HepG2 (cell line): ENCODE results near the gene RTKN2. TPM values are rescaled to one million over a fixed set of nuclear protein-coding genes. Genes with fewer than 3 reads are reported as not detected.

Experiments used
- ATAC-seq: fragments of 200-7000 bp; cut with Tn5 transposase; 3 replicates; pipeline ENCODE4 v1.9.1; 2020; ENCODE audit warnings: mild to moderate bottlenecking, moderate library complexity
- BruUV-seq: library from RNA; stranded (reverse); fragments of 400-500 nt; replicated peaks from 2 replicates; lab custom pipeline; 2021; lab: Mats Ljungman, UMichigan
- CTCF ChIA-PET: fragments of 300-600 bp; formaldehyde crosslinking; extraction: SDS; loops from one replicate; lab custom pipeline; 2021; ENCODE audit warnings: low total read pairs, inconsistent platforms, low intra/inter-chr PET ratio; lab: Yijun Ruan, JAX
- POLR2A ChIA-PET: fragments of 350-600 bp; sonication (Branson Sonifier 250); formaldehyde crosslinking; loops from one replicate; lab custom pipeline; 2020; ENCODE audit warnings: antibody characterized with exemption, inconsistent platforms; lab: Yijun Ruan, JAX
- DNase-seq: peaks from one replicate; pipeline ENCODE4 v3.0.0-alpha.2; 2015; ENCODE audit warnings: low spot score
- FAIRE-seq: peaks from 3 replicates; lab custom pipeline; 2011; peaks lifted over from hg19 to GRCh38; lab: Jason Lieb, UNC
- H2AFZ ChIP-seq: one replicate; pipeline ENCODE4 v1.6.1; 2011; ENCODE audit warnings: low read length, inconsistent platforms
- H3K27ac ChIP-seq: fragments of 300-600 bp; 3 replicates; pipeline ENCODE4 v1.8.0; 2011; ENCODE audit warnings: mixed run types, mild to moderate bottlenecking, mixed read lengths, low read length, inconsistent platforms; ENCODE audit not compliant: insufficient read depth; ENCODE audit errors: extremely low read length
- H3K27me3 ChIP-seq, 2 experiments: fragments of 200-600 bp in 1 of 2; 2 replicates in 1 of 2; 3 replicates in 1 of 2; pipeline versions ENCODE4 v1.6.0 to v1.8.0; 2011; ENCODE audit warnings: low read length in 2 of 2, mild to moderate bottlenecking in 2 of 2, moderate library complexity in 2 of 2, inconsistent platforms in 1 of 2; ENCODE audit not compliant: insufficient read depth in 2 of 2, control insufficient read depth in 1 of 2
- H3K36me3 ChIP-seq, 2 experiments: fragments of 200-600 bp in 1 of 2; replicated peaks in 1 of 2; 2 replicates in 1 of 2; 3 replicates in 1 of 2; pipeline versions ENCODE4 v1.5.1 to v1.8.0; 2011; ENCODE audit warnings: low read length in 2 of 2, inconsistent platforms in 1 of 2; ENCODE audit not compliant: insufficient read depth in 2 of 2, control insufficient read depth in 1 of 2
- H3K4me1 ChIP-seq: 2 replicates; pipeline ENCODE4 v1.5.1; 2012; ENCODE audit warnings: low read length, inconsistent platforms; ENCODE audit not compliant: insufficient read depth
- H3K4me2 ChIP-seq: 2 replicates; pipeline ENCODE4 v1.6.0; 2011; ENCODE audit warnings: low read depth, low read length, inconsistent platforms
- H3K4me3 ChIP-seq, 3 experiments: fragments of 200-600 bp in 1 of 3; sonication (generic), shearing (Covaris generic) in 1 of 3; replicated peaks in 1 of 3; 2 replicates each; pipeline ENCODE4 v1.5.1; 2011 to 2016; ENCODE audit warnings: low read length in 3 of 3, inconsistent platforms in 2 of 3, low read depth in 2 of 3, mild to moderate bottlenecking in 2 of 3, control low read depth in 1 of 3, mixed read lengths in 1 of 3; ENCODE audit not compliant: insufficient read depth in 1 of 3
- H3K79me2 ChIP-seq: one replicate; pipeline ENCODE4 v1.6.1; 2011; ENCODE audit warnings: low read length, inconsistent platforms; ENCODE audit not compliant: insufficient read depth
- H3K9ac ChIP-seq: 2 replicates; pipeline ENCODE4 v1.6.0; 2011; ENCODE audit warnings: mild to moderate bottlenecking, low read depth, low read length, inconsistent platforms; ENCODE audit not compliant: insufficient read depth
- H3K9me3 ChIP-seq: 2 replicates; pipeline ENCODE4 v1.5.1; 2012; ENCODE audit warnings: mild to moderate bottlenecking, low read length
- H4K20me1 ChIP-seq: 2 replicates; pipeline ENCODE4 v1.6.0; 2011; ENCODE audit warnings: inconsistent platforms, mild to moderate bottlenecking, low read length, moderate library complexity; ENCODE audit not compliant: insufficient read depth
- BORCS8-MEF2B ChIP-seq: sonication (generic); formaldehyde crosslinking; IDR thresholded peaks from 2 replicates; pipeline ENCODE4 v1.8.0; 2022; ENCODE audit warnings: mild to moderate bottlenecking, missing genetic modification reagents
- HNRNPLL ChIP-seq: fragments of 200-400 bp; formaldehyde crosslinking; IDR thresholded peaks from 2 replicates; pipeline ENCODE4 v1.6.1; 2017; ENCODE audit warnings: mild to moderate bottlenecking, low read depth, low read length; ENCODE audit not compliant: poor library complexity, severe bottlenecking
- NFATC3 ChIP-seq: sonication (generic); formaldehyde crosslinking; IDR thresholded peaks from 2 replicates; pipeline ENCODE4 v1.5.1; 2020; ENCODE audit warnings: mild to moderate bottlenecking, missing genetic modification reagents
- ZBTB1 ChIP-seq: sonication (generic); formaldehyde crosslinking; IDR thresholded peaks from 2 replicates; pipeline ENCODE4 v1.4.0; 2020; ENCODE audit warnings: missing genetic modification reagents, borderline replicate concordance
- ZNF460 ChIP-seq: sonication (generic); formaldehyde crosslinking; IDR thresholded peaks from 2 replicates; pipeline ENCODE4 v1.5.1; 2020; ENCODE audit warnings: missing genetic modification reagents, mild to moderate bottlenecking, borderline replicate concordance
- in situ Hi-C: cut with HindIII; loops from 2 replicates; pipeline ENCODE4 v1.10.0; 2017; ENCODE audit warnings: low pct_unique_long_range_greater_than_20kb; ENCODE audit not compliant: extremely low pct_ligation_motif_present
- intact Hi-C: fragments of 100-400 bp; cut with micrococcal nuclease; formaldehyde crosslinking; loops from one replicate; pipeline ENCODE4 v1.10.0; 2022; ENCODE audit not compliant: unreplicated experiment
- polyA plus RNA-seq, 8 experiments: library from polyadenylated mRNA; depleted of rRNA in 3 of 8; stranded (reverse) in 7 of 8; unstranded in 1 of 8; fragments of >200 nt; fragmentation: Illumina TruSeq in 4 of 8; extraction: Trizol in 4 of 8; gene quantifications; 2 replicates each; pipeline versions ENCODE4 v1.2.1 to v1.2.3, GENCODE V29; 2011 to 2016; ENCODE audit warnings: low read depth in 4 of 8, missing spikeins in 1 of 8, mixed read lengths in 1 of 8; ENCODE audit not compliant: insufficient read depth in 1 of 8
- total RNA-seq, 5 experiments: library from RNA; depleted of rRNA; stranded (reverse); fragments of >200 nt; fragmentation: Illumina TruSeq; extraction: Trizol; gene quantifications; 2 replicates each; pipeline ENCODE4 v1.2.3, GENCODE V29; 2016; ENCODE audit warnings: low read depth in 1 of 5
- TF ChIP-seq, protein P1 (sequence below): sonication (generic); formaldehyde crosslinking; IDR thresholded peaks from 2 replicates; pipeline ENCODE4 v1.9.0; 2022; ENCODE audit warnings: missing genetic modification reagents, mild to moderate bottlenecking, borderline replicate concordance
- TF ChIP-seq, protein P2 (sequence below): sonication (generic); formaldehyde crosslinking; IDR thresholded peaks from 2 replicates; pipeline ENCODE4 v1.4.0; 2020; ENCODE audit warnings: missing genetic modification reagents
- TF ChIP-seq, protein P3 (sequence below): sonication (generic); formaldehyde crosslinking; IDR thresholded peaks from 2 replicates; pipeline ENCODE4 v1.8.1; 2022; ENCODE audit warnings: low read depth, mild to moderate bottlenecking, missing genetic modification reagents

RTKN2 gene
- total and polyA plus RNA-seq, 2 of the 13 experiments (the other 11 are each of a cell fraction or from before 2014, with no cell fraction given): 2.2 to 7.0 TPM

DNA sequence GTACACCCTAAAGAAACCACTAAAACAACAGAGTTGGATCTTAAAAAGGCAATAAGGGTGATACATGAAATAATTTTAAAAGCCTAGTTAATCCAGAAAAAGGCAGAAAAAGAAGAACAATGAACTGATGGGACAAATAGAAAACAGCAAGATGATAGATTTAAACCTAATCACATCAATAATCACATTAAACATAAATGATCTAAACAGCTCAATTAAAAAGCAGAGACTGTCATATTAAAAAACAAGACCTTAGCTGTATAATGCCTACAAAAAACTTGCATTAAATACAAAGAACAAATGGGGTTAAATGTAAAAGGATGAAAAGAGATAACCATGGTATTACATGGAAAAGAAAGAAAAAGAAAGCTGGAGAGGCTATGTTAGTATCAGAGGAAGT, 96.2 kb downstream of the RTKN2 start:
- H3K4me3 ChIP-seq: no peak overlapping the region
- BruUV-seq: no TSS peak
- ATAC-seq (no peak), FAIRE-seq (no peak), DNase-seq (no peak)
- no peaks in the 10 kb centered on the region for H3K36me3 ChIP-seq
- no peaks in the 10 kb centered on the region for H4K20me1 ChIP-seq
- no peak for TF ChIP-seq BORCS8-MEF2B
- TF ChIP-seq NFATC3 (CRISPR knock-in tag): no peak
- TF ChIP-seq, protein P1, sequence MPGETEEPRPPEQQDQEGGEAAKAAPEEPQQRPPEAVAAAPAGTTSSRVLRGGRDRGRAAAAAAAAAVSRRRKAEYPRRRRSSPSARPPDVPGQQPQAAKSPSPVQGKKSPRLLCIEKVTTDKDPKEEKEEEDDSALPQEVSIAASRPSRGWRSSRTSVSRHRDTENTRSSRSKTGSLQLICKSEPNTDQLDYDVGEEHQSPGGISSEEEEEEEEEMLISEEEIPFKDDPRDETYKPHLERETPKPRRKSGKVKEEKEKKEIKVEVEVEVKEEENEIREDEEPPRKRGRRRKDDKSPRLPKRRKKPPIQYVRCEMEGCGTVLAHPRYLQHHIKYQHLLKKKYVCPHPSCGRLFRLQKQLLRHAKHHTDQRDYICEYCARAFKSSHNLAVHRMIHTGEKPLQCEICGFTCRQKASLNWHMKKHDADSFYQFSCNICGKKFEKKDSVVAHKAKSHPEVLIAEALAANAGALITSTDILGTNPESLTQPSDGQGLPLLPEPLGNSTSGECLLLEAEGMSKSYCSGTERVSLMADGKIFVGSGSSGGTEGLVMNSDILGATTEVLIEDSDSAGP (CRISPR knock-in tag): no peak
- no peak for TF ChIP-seq ZBTB1 (CRISPR knock-in tag)
- TF ChIP-seq HNRNPLL: no peak
- TF ChIP-seq, protein P2, sequence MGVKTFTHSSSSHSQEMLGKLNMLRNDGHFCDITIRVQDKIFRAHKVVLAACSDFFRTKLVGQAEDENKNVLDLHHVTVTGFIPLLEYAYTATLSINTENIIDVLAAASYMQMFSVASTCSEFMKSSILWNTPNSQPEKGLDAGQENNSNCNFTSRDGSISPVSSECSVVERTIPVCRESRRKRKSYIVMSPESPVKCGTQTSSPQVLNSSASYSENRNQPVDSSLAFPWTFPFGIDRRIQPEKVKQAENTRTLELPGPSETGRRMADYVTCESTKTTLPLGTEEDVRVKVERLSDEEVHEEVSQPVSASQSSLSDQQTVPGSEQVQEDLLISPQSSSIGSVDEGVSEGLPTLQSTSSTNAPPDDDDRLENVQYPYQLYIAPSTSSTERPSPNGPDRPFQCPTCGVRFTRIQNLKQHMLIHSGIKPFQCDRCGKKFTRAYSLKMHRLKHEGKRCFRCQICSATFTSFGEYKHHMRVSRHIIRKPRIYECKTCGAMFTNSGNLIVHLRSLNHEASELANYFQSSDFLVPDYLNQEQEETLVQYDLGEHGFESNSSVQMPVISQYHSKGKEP (CRISPR knock-in tag): no peak
- TF ChIP-seq, protein P3, sequence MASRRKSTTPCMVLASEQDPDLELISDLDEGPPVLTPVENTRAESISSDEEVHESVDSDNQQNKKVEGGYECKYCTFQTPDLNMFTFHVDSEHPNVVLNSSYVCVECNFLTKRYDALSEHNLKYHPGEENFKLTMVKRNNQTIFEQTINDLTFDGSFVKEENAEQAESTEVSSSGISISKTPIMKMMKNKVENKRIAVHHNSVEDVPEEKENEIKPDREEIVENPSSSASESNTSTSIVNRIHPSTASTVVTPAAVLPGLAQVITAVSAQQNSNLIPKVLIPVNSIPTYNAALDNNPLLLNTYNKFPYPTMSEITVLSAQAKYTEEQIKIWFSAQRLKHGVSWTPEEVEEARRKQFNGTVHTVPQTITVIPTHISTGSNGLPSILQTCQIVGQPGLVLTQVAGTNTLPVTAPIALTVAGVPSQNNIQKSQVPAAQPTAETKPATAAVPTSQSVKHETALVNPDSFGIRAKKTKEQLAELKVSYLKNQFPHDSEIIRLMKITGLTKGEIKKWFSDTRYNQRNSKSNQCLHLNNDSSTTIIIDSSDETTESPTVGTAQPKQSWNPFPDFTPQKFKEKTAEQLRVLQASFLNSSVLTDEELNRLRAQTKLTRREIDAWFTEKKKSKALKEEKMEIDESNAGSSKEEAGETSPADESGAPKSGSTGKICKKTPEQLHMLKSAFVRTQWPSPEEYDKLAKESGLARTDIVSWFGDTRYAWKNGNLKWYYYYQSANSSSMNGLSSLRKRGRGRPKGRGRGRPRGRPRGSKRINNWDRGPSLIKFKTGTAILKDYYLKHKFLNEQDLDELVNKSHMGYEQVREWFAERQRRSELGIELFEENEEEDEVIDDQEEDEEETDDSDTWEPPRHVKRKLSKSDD (CRISPR knock-in tag): no peak
- no peak for TF ChIP-seq ZNF460 (CRISPR knock-in tag)
- in situ Hi-C loops (no loop called here), intact Hi-C loops (no loop called here)
- H3K4me1 ChIP-seq: no peaks in the 10 kb centered on the region
- no peak overlapping the region for H3K27ac ChIP-seq
- no peaks in the 10 kb centered on the region for H3K27me3 ChIP-seq
- no peak overlapping the region for H2AFZ ChIP-seq
- no peak overlapping the region for H3K9ac ChIP-seq
- H3K79me2 ChIP-seq: no peaks in the 10 kb centered on the region
- ChIA-PET CTCF (no interaction called here), POLR2A (no interaction called here)
- H3K4me2 ChIP-seq: no peak overlapping the region
- no peaks in the 10 kb centered on the region for H3K9me3 ChIP-seq
